DND-41 (cell line): ENCODE data around the gene TAF11L7.
"Not testable (repeated sequence)": the region's sequence is repeated elsewhere in the genome, so short reads cannot be mapped to it uniquely, and the experiment has no call there.

ENCODE experiments used
- CTCF ChIP-seq: IDR thresholded peaks from 2 replicates; pipeline ENCODE4 v1.5.1; 2012; ENCODE audit warnings: borderline replicate concordance, low read length, moderate library complexity, mild to moderate bottlenecking; ENCODE audit not compliant: poor library complexity, severe bottlenecking; ENCODE audit errors: extremely low read depth
- EZH2 ChIP-seq: IDR thresholded peaks from 3 replicates; pipeline ENCODE4 v1.6.1; 2012; ENCODE audit warnings: borderline replicate concordance, low read depth, mild to moderate bottlenecking, moderate library complexity, low read length, inconsistent platforms; ENCODE audit not compliant: severe bottlenecking

GRCh38 chr5:17610092-17610491 lies 24.5 kb upstream of the TAF11L7 start, which contains the start of gene TAF11L12:
- not testable (repeated sequence) for TF ChIP-seq CTCF, EZH2
